ENCODE measurements around the gene GABPB2.

DNA sequence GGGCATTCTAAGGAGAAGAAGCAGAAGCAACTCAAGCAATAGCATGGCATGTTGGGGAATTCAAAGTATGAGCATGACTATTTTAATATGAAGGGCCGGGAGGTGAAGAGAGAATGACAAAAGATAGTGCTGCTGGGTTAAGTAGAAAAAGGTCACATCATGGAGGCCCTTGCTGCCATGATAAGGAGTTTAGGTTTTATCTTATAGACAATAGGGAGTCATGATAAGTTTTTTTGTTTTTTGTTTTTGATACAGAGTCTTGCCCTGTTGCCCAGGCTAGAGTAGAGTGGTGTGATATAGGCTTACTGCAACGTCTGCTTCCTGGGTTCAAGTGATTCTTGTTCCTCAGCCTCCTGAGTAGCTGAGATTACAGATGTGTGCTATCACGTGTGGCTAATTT, 31.0 kb upstream of the GABPB2 start:
- no peak for TF ChIP-seq ZNF274 (IDR thresholded peaks at IDR 0.05; ENCODE audit: low read length)
- no peak for TF ChIP-seq ZNF274 (tag by site-specific recombination; IDR thresholded peaks at IDR 0.05; ENCODE audit: borderline replicate concordance)
- TF ChIP-seq, protein P1, sequence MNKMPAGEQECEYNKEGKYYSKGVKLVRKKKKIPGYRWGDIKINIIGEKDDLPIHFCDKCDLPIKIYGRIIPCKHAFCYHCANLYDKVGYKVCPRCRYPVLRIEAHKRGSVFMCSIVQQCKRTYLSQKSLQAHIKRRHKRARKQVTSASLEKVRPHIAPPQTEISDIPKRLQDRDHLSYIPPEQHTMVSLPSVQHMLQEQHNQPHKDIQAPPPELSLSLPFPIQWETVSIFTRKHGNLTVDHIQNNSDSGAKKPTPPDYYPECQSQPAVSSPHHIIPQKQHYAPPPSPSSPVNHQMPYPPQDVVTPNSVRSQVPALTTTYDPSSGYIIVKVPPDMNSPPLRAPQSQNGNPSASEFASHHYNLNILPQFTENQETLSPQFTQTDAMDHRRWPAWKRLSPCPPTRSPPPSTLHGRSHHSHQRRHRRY (tag by site-specific recombination; IDR thresholded peaks at IDR 0.05) = no peak
- no peak for TF ChIP-seq SP3 (tag by site-specific recombination; IDR thresholded peaks at IDR 0.05)
- no peak for TF ChIP-seq ZNF701 (tag by site-specific recombination; IDR thresholded peaks at IDR 0.05)
- TF ChIP-seq BCL11A (tag by site-specific recombination; IDR thresholded peaks at IDR 0.05; ENCODE audit: low read depth) = no peak
- TF ChIP-seq KLF8 (tag by site-specific recombination; IDR thresholded peaks at IDR 0.05) = no peak
- TF ChIP-seq ZNF133 (tag by site-specific recombination; IDR thresholded peaks at IDR 0.05) = no peak
- TF ChIP-seq ZNF140 (tag by site-specific recombination; IDR thresholded peaks at IDR 0.05) = no peak
- TF ChIP-seq CTCF (tag by site-specific recombination; IDR thresholded peaks at IDR 0.05) = no peak
- TF ChIP-seq SCRT1 (tag by site-specific recombination; IDR thresholded peaks at IDR 0.05; ENCODE audit: borderline replicate concordance) = no peak
- TF ChIP-seq ZNF335 (tag by site-specific recombination; conservative IDR thresholded peaks at IDR 0.05) = no peak
- TF ChIP-seq ZNF416 (tag by site-specific recombination; IDR thresholded peaks at IDR 0.05) = no peak
- TF ChIP-seq ZBTB21 (tag by site-specific recombination; IDR thresholded peaks at IDR 0.05) = no peak

All from HEK293 (cell line).